Central memory CD8-positive, alpha-beta T cell (primary cell): ENCODE data around the gene HRG.
"Not testable (repeated sequence)": the region's sequence is repeated elsewhere in the genome, so short reads cannot be mapped to it uniquely, and the experiment has no call there.

Experiments
- ATAC-seq: fragments of 150-1000 bp; cut with Tn5 transposase; replicated peaks from 2 replicates; pipeline ENCODE4 v1.10.0; 2022; ENCODE audit warnings: mild to moderate bottlenecking, moderate FRiP score, moderate number of reproducible peaks; ENCODE audit not compliant: poor library complexity, severe bottlenecking; ENCODE audit errors: extremely low read depth
- DNase-seq, 2 donors: peaks; one replicate each; pipeline ENCODE4 v3.0.0; 2021; ENCODE audit warnings: low spot score in 2 of 2
- H3K27ac Mint-ChIP-seq: one replicate; pipeline ENCODE4 v1.8.0; 2022; ENCODE audit warnings: low read depth, mild to moderate bottlenecking, moderate library complexity, mixed read lengths
- H3K27me3 Mint-ChIP-seq: one replicate; pipeline ENCODE4 v1.8.0; 2022; ENCODE audit warnings: mixed read lengths
- H3K36me3 Mint-ChIP-seq: one replicate; pipeline ENCODE4 v1.8.0; 2022; ENCODE audit warnings: mild to moderate bottlenecking, moderate library complexity, mixed read lengths; ENCODE audit not compliant: insufficient read depth
- H3K4me1 Mint-ChIP-seq: one replicate; pipeline ENCODE4 v1.8.0; 2022; ENCODE audit warnings: mixed read lengths
- H3K4me3 Mint-ChIP-seq: one replicate; pipeline ENCODE4 v1.8.0; 2022; ENCODE audit warnings: mild to moderate bottlenecking, moderate library complexity, mixed read lengths
- H3K9me3 Mint-ChIP-seq: one replicate; pipeline ENCODE4 v1.8.0; 2022; ENCODE audit warnings: mixed read lengths

HRG gene

GRCh38 chr3:186669378-186670084, 3.7 kb downstream of the HRG start:
- no peaks in the 10 kb centered on the region for H3K4me1 Mint-ChIP-seq
- no peaks in the 10 kb centered on the region for H3K36me3 Mint-ChIP-seq
- no peak overlapping the region for H3K27ac Mint-ChIP-seq
- DNase-seq (no peak), ATAC-seq (no peak)
- H3K9me3 Mint-ChIP-seq, result no peaks in the 10 kb centered on the region
- peaks cover 27% of the 10 kb centered on the region for H3K27me3 Mint-ChIP-seq
- no peak overlapping the region for H3K4me3 Mint-ChIP-seq

- DNase-seq (no peak), ATAC-seq (no peak)
- Mint-ChIP-seq H3K9me3 (no peaks in the 10 kb centered on the region), H3K36me3 (no peaks in the 10 kb centered on the region), H3K4me1 (no peaks in the 10 kb centered on the region), H3K27ac (no peak overlapping the region), H3K27me3 (peaks cover 31% of the 10 kb centered on the region), H3K4me3 (no peak overlapping the region)
These were observed 4.3 kb downstream of the HRG start for GRCh38 chr3:186670155-186670554.

- Mint-ChIP-seq H3K27me3 (peaks cover 34% of the 10 kb centered on the region), H3K4me1 (no peaks in the 10 kb centered on the region), H3K9me3 (no peaks in the 10 kb centered on the region), H3K4me3 (no peak overlapping the region), H3K27ac (no peak overlapping the region), H3K36me3 (no peaks in the 10 kb centered on the region)
- DNase-seq (no peak), ATAC-seq (no peak)
These were observed 5.2 kb downstream of the HRG start for GRCh38 chr3:186671051-186671450.

GRCh38 chr3:186678604-186679003, 12.8 kb downstream of the HRG start:
- H3K4me3 Mint-ChIP-seq, result no peak overlapping the region
- H3K4me1 Mint-ChIP-seq, result no peaks in the 10 kb centered on the region
- H3K27ac Mint-ChIP-seq, result no peak overlapping the region
- H3K27me3 Mint-ChIP-seq, result peaks cover 88% of the 10 kb centered on the region
- ATAC-seq, result no peak
- no peaks in the 10 kb centered on the region for H3K9me3 Mint-ChIP-seq
- no peaks in the 10 kb centered on the region for H3K36me3 Mint-ChIP-seq
- no peak for DNase-seq

GRCh38 chr3:186679151-186679550, 13.3 kb downstream of the HRG start:
- H3K9me3 Mint-ChIP-seq, result no peaks in the 10 kb centered on the region
- peaks cover 83% of the 10 kb centered on the region for H3K27me3 Mint-ChIP-seq
- ATAC-seq, result no peak
- H3K4me1 Mint-ChIP-seq, result no peaks in the 10 kb centered on the region
- H3K4me3 Mint-ChIP-seq, result no peak overlapping the region
- DNase-seq, result no peak
- H3K36me3 Mint-ChIP-seq, result no peaks in the 10 kb centered on the region
- H3K27ac Mint-ChIP-seq, result no peak overlapping the region

GRCh38 chr3:186680869-186681268, 15.1 kb downstream of the HRG start:
- Mint-ChIP-seq H3K9me3 (peaks cover 10% of the 10 kb centered on the region), H3K4me3 (no peak overlapping the region), H3K27me3 (peaks cover 79% of the 10 kb centered on the region), H3K36me3 (no peaks in the 10 kb centered on the region), H3K4me1 (peaks cover 6% of the 10 kb centered on the region), H3K27ac (no peak overlapping the region)
- no peak for DNase-seq
- no peak for ATAC-seq

GRCh38 chr3:186682812-186683211, 17.0 kb downstream of the HRG start:
- peaks cover 14% of the 10 kb centered on the region for H3K4me1 Mint-ChIP-seq
- H3K4me3 Mint-ChIP-seq, result no peak overlapping the region
- no peak for ATAC-seq
- no peak overlapping the region for H3K27ac Mint-ChIP-seq
- no peak for DNase-seq
- peaks cover 63% of the 10 kb centered on the region for H3K27me3 Mint-ChIP-seq
- H3K36me3 Mint-ChIP-seq, result no peaks in the 10 kb centered on the region
- H3K9me3 Mint-ChIP-seq, result peaks cover 10% of the 10 kb centered on the region

GRCh38 chr3:186683979-186684378, 18.2 kb downstream of the HRG start:
- Mint-ChIP-seq H3K4me3 (no peak overlapping the region), H3K27ac (no peak overlapping the region), H3K27me3 (peaks cover 55% of the 10 kb centered on the region), H3K9me3 (peaks cover 10% of the 10 kb centered on the region), H3K4me1 (peaks cover 14% of the 10 kb centered on the region), H3K36me3 (no peaks in the 10 kb centered on the region)
- ATAC-seq, result no peak
- no peak for DNase-seq

- not testable (repeated sequence) for H3K9me3 Mint-ChIP-seq, DNase-seq, H3K27ac Mint-ChIP-seq, H3K36me3 Mint-ChIP-seq, H3K4me3 Mint-ChIP-seq
- H3K4me1 Mint-ChIP-seq, result peaks cover 25% of the 10 kb centered on the region
- peaks cover 41% of the 10 kb centered on the region for H3K27me3 Mint-ChIP-seq
- ATAC-seq, result peak; percentile 64
These were observed 20.7 kb downstream of the HRG start for GRCh38 chr3:186686475-186686874.

- ATAC-seq, result no peak
- Mint-ChIP-seq H3K27me3 (peaks cover 34% of the 10 kb centered on the region), H3K9me3 (peaks cover 10% of the 10 kb centered on the region), H3K36me3 (no peaks in the 10 kb centered on the region), H3K4me3 (no peak overlapping the region), H3K4me1 (peaks cover 33% of the 10 kb centered on the region), H3K27ac (no peak overlapping the region)
- no peak for DNase-seq
These were observed 21.4 kb downstream of the HRG start for GRCh38 chr3:186687120-186687651.

GRCh38 chr3:186690304-186690703, 24.5 kb downstream of the HRG start:
- not testable (repeated sequence) for H3K4me3 Mint-ChIP-seq, DNase-seq, H3K9me3 Mint-ChIP-seq, H3K27ac Mint-ChIP-seq, ATAC-seq, H3K36me3 Mint-ChIP-seq
- H3K27me3 Mint-ChIP-seq, result peaks cover 14% of the 10 kb centered on the region
- H3K4me1 Mint-ChIP-seq, result peaks cover 32% of the 10 kb centered on the region

- H3K27me3 Mint-ChIP-seq, result peaks cover 9% of the 10 kb centered on the region
- no peaks in the 10 kb centered on the region for H3K9me3 Mint-ChIP-seq
These were observed 25.9 kb downstream of the HRG start for GRCh38 chr3:186691676-186692075.

GRCh38 chr3:186693843-186694242, 28.0 kb downstream of the HRG start:
- no peak for ATAC-seq
- H3K27ac Mint-ChIP-seq, result no peak overlapping the region
- H3K9me3 Mint-ChIP-seq, result no peaks in the 10 kb centered on the region
- H3K36me3 Mint-ChIP-seq, result no peaks in the 10 kb centered on the region
- H3K27me3 Mint-ChIP-seq, result peaks cover 9% of the 10 kb centered on the region
- H3K4me3 Mint-ChIP-seq, result no peak overlapping the region
- H3K4me1 Mint-ChIP-seq, result peaks cover 19% of the 10 kb centered on the region
- no peak for DNase-seq

More at GRCh38 chr3:186691676-186692075, 25.9 kb downstream of the HRG start:
- Mint-ChIP-seq H3K4me1 (peaks cover 20% of the 10 kb centered on the region), H3K36me3 (no peaks in the 10 kb centered on the region), H3K27ac (no peak overlapping the region), H3K4me3 (peak overlapping the region; percentile 3)
- no peak for DNase-seq
- ATAC-seq, result no peak
